Stimulated activated CD8-positive, alpha-beta memory T cell treated with anti-CD3 and anti-CD28 coated beads, Interleukin-4, amount 100 ng/mL, for 1 hour (primary cell): Measurements from ENCODE around the gene IQUB.
"Not testable (repeated sequence)": the region's sequence is repeated elsewhere in the genome, so short reads cannot be mapped to it uniquely, and the experiment has no call there.

Source experiments
- DNase-seq, 2 donors: peaks; one replicate each; pipeline ENCODE4 v3.0.0-alpha.2; 2020; ENCODE audit warnings: low read depth in 2 of 2, low spot score in 1 of 2

IQUB gene

GRCh38 chr7:123492485-123492884 lies 41.9 kb downstream of the IQUB start:
- DNase-seq, result no peak

DNA sequence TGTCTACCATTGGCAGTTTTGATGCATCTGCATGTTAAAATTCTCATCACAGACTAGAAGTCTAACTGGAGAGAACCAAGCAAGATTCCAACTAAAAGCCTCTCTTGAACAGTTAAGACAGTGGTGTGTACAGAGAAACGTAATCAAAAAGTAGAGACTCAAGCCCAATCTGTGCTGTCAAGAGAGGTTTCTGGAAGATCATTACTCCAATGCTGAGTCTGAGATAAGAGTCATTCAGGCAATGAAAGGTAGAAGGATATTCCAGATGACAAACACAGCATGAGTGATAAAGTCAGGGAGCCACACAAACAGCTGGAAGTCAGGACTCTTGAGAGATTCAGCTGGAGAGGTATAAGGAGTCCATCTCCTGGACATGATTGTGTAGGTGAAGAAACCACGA lies 48.7 kb downstream of the IQUB start:
- no peak for DNase-seq

GRCh38 chr7:123485187-123485586 lies 49.2 kb downstream of the IQUB start:
- DNase-seq, result no peak

DNA sequence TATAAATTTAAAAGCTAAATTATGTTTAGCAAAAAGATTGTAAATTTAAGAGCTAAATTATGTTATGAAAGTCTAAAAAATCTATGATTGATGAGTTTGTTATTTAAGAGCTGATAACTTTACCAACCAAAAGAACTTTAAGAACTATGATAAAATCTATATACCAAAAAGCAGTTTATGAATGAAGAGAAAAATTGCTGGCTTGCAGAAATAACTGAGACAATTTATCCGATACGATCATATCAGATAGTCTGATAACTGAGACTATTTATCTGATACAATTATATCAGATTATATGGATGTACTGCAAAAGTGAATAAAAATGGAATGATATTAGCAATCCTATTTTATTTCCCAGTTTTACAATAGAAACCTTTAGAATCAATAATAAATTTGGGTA lies 50.2 kb downstream of the IQUB start:
- no peak for DNase-seq

- no peak for DNase-seq
Measured at GRCh38 chr7:123480107-123480506, 54.3 kb downstream of the IQUB start.

DNA sequence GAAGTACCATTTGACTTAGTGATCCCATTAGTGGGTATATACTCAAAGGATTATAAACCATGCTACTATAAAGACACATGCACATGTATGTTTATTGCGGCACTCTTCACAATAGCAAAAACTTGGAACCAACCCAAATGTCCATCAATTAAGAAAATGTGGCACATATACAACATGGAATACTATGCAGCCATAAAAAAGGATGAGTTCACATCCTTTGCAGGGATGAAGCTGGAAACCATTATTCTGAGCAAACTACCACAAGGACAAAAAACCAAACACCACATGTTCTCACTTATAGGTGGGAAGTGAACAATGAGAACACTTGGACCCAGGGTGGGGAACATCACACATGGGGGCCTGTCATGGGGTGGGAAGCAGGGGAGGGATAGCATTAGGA lies 56.3 kb downstream of the IQUB start:
- not testable (repeated sequence) for DNase-seq

GRCh38 chr7:123472750-123473445 lies 61.5 kb downstream of the IQUB start:
- no peak for DNase-seq

GRCh38 chr7:123472327-123472726 lies 62.1 kb downstream of the IQUB start:
- DNase-seq, result no peak

- DNase-seq, result no peak
Measured at GRCh38 chr7:123468303-123468702, 66.1 kb downstream of the IQUB start.

DNA sequence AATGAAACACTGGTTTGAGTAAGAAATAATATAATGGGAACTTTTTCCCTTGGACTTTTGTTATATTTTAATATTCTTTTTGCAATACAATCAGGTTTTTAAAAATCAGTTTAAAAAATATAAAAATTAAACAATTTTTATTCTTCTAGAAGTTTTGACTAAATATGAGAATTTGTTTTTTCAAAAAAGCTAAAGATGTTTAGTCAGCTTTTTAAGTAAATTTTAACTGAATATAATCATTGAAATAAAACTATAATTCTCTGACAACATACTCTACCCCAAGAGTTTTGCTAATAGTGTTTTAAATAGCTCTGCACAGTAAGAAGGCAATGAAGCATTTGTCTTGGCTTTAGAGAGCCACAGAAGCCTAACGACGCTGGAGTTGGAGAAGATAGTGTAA lies 70.5 kb downstream of the IQUB start:
- DNase-seq, result no peak

DNA sequence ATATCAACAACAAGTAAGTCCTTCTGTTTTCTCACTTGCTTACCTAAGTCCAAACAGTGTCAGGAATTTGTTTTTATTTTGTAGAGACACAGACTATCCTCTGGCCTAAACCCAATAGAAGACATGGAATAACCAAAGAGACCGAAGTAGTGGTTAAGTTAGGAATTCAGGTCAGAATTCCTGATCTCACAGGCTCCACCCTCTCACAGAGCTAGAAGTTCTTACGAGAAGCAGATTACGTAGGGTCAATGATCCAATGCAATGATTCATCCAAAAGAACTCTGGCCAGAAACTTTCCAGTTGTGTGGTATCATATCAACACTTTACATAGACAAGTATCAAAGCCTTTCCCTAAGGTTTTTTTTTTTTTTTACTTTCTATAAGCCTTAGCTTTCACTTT lies 73.8 kb downstream of the IQUB start:
- no peak for DNase-seq

DNA sequence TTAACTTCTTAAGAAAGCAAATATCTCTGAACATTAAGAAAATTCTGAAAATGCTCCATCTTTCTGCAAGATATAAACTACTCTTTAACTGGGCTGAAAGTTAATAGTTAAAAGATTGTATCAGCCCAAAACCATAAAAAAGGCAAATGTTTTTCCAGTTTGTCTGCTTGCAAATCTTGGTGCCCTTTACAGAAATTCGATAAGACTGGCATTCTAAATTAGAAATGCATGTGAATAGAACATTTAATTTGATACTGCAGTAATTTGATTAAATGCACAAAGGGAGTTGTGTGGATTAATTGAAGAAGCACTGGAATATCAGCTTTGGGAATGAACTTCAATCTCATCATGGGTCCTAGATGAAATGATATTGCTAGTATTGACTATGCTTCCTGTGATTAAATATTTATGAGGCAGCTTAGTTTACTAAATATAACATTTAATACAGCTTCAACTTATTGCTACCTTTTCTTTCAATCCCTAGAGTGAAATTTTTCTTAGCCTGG lies 78.4 kb downstream of the IQUB start:
- no peak for DNase-seq

DNA sequence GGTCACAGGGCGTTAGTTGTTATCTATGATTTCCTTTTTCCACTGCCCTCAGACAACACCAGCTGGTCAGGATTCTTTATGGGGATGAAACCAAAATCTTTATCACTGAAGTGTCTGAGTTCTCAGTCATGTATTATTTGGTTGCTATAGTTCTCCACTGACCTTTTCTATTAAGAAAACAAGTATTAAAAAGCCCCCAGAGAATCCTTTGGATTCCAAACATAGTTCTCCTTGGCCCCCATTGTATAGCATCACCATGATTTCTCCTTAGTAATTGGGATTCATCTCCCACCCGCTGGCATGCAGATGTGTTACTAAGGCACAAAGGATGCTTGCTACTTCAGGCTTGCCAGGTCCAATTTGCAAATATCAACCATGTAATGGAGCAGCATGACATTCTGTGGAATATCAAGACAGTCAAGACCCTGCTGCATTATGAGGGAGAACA lies 94.3 kb downstream of the IQUB start:
- DNase-seq, result no peak

- no peak for DNase-seq
Measured at GRCh38 chr7:123439191-123439590, 95.2 kb downstream of the IQUB start.

DNA sequence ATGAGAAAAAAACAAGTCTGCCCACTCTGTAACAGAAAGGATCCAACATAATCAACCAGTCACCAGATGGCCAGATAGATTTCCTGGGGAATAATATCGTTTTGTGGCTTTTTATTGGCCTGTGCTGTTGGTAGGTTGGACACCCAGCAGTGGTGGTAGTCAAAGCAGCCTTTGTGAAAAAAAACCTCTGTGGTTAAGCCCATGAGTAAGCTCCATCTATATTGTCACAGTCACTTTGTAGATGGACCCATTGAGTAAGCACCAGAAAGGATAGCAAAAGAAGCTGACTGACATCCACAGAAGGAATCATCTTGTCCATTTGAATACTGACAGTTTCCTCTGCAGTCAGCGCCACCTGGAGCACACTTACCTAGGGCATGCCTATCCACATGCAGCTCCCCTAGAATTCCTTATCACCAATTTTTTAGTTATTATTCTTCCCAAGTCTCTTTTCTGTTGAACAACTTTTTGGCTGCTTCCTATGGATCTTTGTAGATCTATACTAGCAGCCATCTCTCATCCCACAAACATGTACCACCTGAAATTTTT lies 96.9 kb downstream of the IQUB start:
- DNase-seq, result no peak

DNA sequence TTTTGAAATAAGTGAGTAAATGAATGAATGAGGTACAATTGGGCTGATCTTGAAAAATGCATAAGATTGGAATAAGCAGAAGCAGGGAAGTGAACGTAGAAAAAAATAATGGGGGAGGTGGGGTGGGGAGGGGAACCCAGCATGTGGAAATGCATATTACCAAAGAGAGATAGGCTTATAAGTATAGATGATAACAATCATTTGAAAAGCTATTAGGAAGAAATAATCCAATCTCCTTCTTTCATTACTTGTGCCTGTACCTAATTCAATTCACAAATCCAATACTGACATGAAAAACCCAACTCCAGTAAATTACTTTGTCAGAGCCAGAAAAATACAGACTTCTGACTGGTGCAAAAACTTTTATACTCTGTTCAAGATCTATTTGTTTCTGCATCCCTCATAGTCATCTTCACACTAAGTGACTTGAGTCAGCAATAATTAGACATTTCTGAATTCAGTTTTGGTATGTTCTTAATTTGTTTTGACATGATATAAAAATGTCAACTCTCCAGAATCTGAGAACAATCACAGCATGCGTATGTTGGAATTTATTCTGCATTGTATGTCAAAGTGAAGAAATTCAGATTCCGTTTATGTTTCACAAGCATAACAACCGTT lies 99.2 kb downstream of the IQUB start:
- DNase-seq, result no peak

- DNase-seq, result no peak
Measured at GRCh38 chr7:123433665-123434064, 100.7 kb downstream of the IQUB start.

DNA sequence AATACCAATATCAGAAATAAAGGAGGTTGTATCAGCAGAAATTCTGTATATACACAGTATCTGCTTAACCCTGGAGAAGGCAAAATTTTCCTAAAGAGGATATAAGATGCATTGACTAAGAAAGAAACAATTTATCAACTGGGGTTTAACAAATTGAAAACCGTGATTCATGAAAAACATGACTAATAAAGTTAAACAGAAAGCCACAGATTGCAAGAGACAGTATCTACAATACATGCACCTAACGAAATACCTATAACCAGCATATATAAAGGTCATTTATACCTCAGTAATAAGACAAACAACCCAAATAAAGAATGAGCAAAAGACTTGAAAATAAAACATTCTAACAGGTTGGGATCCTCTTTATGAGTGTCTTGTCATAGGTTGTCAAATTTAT lies 101.8 kb downstream of the IQUB start:
- no peak for DNase-seq

DNA sequence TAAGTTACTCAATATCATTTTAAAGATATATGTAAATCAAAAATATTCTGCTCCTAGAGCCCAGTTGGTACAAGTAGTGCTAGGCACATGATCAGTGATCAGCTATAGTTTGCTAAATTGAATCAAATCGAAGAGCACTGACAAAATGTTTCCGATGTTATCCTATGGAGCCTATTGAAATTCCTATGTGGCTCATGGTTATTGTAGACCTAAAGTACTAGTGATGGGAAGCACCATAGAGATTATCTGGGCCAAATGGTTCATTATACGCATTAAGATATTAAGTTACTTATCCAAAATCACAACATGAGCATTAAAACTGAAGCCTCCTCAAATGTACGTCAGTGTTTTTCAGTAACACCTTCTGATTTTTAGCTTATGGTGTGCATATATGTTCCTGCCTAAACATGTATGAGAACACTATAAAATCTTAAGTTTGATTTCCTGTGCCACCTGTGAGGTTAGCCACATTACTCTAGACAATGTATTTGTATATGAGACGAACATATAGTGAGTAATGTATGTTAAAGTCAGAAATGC lies 103.2 kb downstream of the IQUB start:
- no peak for DNase-seq

- no peak for DNase-seq
Measured at GRCh38 chr7:123425246-123425645, 109.1 kb downstream of the IQUB start.

DNA sequence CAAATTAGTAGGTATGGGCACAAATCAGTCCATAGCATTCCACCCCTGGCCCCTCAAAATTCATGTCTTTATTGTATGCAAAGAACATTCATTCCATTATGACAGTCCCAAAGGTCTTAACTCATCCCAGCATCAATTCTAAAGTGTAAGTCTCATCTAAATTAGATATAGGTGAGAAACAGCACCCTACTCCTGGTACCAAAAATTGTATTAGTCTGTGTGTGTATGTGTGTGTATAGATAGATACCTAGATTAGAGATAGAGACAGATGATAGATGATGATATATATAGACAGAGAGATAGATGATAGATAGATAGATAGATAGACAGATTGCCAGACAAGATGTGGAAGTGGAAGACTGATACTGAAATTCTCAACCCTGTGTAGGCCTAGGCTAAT lies 109.9 kb downstream of the IQUB start:
- no peak for DNase-seq

DNA sequence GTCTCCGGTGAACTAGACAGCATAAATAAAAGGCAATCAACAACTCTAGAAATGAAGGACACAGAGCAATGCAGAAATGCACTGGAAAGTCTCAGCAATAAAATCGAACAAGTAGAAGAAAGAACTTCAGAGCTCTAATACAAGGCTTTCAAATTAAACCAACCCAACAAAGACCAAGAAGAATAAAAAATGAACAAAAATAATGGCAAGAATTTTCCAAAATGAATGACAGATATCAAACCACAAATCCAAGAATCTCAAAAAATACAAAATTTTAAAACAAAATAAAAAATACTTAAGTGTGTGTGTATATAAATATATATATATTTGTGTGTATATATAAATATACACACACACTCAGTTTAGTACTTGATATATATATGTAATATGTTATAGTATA lies 110.8 kb downstream of the IQUB start:
- DNase-seq, result no peak
